Effector memory CD8-positive, alpha-beta T cell (primary cell): ENCODE measurements around the gene ZMIZ1.

ENCODE experiments used
- ATAC-seq: fragments of 150-1000 bp; cut with Tn5 transposase; replicated peaks from 2 replicates; pipeline ENCODE4 v1.10.0; 2021; ENCODE audit warnings: mild to moderate bottlenecking, moderate library complexity
- DNase-seq, 3 experiments: peaks; one replicate each; pipeline ENCODE4 v3.0.0; 2021
- H3K27ac Mint-ChIP-seq, 2 donors: one replicate each; pipeline ENCODE4 v1.8.0; 2022; ENCODE audit warnings: mild to moderate bottlenecking in 2 of 2, mixed read lengths in 2 of 2, moderate library complexity in 2 of 2
- H3K27me3 Mint-ChIP-seq, 2 donors: one replicate each; pipeline ENCODE4 v1.8.0; 2022; ENCODE audit warnings: mixed read lengths in 2 of 2
- H3K36me3 Mint-ChIP-seq: one replicate; pipeline ENCODE4 v1.8.0; 2022; ENCODE audit warnings: mild to moderate bottlenecking, moderate library complexity, mixed read lengths; ENCODE audit not compliant: insufficient read depth
- H3K4me1 Mint-ChIP-seq, 2 donors: one replicate each; pipeline ENCODE4 v1.8.0; 2022; ENCODE audit warnings: low read depth in 2 of 2, mixed read lengths in 2 of 2
- H3K4me3 Mint-ChIP-seq, 2 donors: one replicate each; pipeline ENCODE4 v1.8.0; 2022; ENCODE audit warnings: mild to moderate bottlenecking in 2 of 2, mixed read lengths in 2 of 2, moderate library complexity in 2 of 2
- H3K9me3 Mint-ChIP-seq, 2 donors: one replicate each; pipeline ENCODE4 v1.8.0; 2022; ENCODE audit warnings: mixed read lengths in 2 of 2

Gene ZMIZ1

GRCh38 chr10:79246606-79247275, 178.0 kb downstream of the ZMIZ1 start:
- DNase-seq (no peak), ATAC-seq (no peak)
- no peaks in the 10 kb centered on the region for H3K27me3 Mint-ChIP-seq
- H3K27ac Mint-ChIP-seq, result peak overlapping the region; percentile 71 to 78
- H3K9me3 Mint-ChIP-seq, result no peaks in the 10 kb centered on the region
- H3K4me3 Mint-ChIP-seq, result peak overlapping the region; percentile 31 to 49
- peaks cover 17% of the 10 kb centered on the region for H3K36me3 Mint-ChIP-seq
- H3K4me1 Mint-ChIP-seq, result peaks cover 68 to 73% of the 10 kb centered on the region in 2 donors

- no peak for DNase-seq
- H3K4me3 Mint-ChIP-seq, result peak overlapping the region; percentile 31 to 72
- no peaks in the 10 kb centered on the region for H3K9me3 Mint-ChIP-seq
- H3K27me3 Mint-ChIP-seq, result no peaks in the 10 kb centered on the region
- peaks cover 70 to 71% of the 10 kb centered on the region in 2 donors for H3K4me1 Mint-ChIP-seq
- ATAC-seq, result no peak
- peak overlapping the region; percentile 71 to 78 for H3K27ac Mint-ChIP-seq
- H3K36me3 Mint-ChIP-seq, result peaks cover 14% of the 10 kb centered on the region
Observed at GRCh38 chr10:79247373-79248137, 178.8 kb downstream of the ZMIZ1 start.

GRCh38 chr10:79248341-79249185, 179.8 kb downstream of the ZMIZ1 start:
- DNase-seq (no peak), ATAC-seq (no peak)
- H3K27ac Mint-ChIP-seq, result peak overlapping the region; percentile 71 to 78
- no peaks in the 10 kb centered on the region for H3K9me3 Mint-ChIP-seq
- peak overlapping the region; percentile 31 to 72 for H3K4me3 Mint-ChIP-seq
- peaks cover 72 to 77% of the 10 kb centered on the region in 2 donors for H3K4me1 Mint-ChIP-seq
- peaks cover 14% of the 10 kb centered on the region for H3K36me3 Mint-ChIP-seq
- no peaks in the 10 kb centered on the region for H3K27me3 Mint-ChIP-seq

GRCh38 chr10:79249186-79250121, 180.7 kb downstream of the ZMIZ1 start:
- H3K27ac Mint-ChIP-seq, result peak overlapping the region; percentile 50 to 77
- no peak for DNase-seq
- H3K27me3 Mint-ChIP-seq, result no peaks in the 10 kb centered on the region

GRCh38 chr10:79250259-79250658, 181.5 kb downstream of the ZMIZ1 start:
- Mint-ChIP-seq H3K27me3 (no peaks in the 10 kb centered on the region), H3K4me1 (peaks cover 57 to 69% of the 10 kb centered on the region in 2 donors), H3K4me3 (peak overlapping the region; percentile 47 to 70), H3K36me3 (peaks cover 6% of the 10 kb centered on the region), H3K9me3 (no peaks in the 10 kb centered on the region), H3K27ac (peak overlapping the region; percentile 50 to 77)
- ATAC-seq (peak; percentile 56), DNase-seq (no peak)

More at GRCh38 chr10:79249186-79250121, 180.7 kb downstream of the ZMIZ1 start:
- Mint-ChIP-seq H3K4me3 (peak overlapping the region; percentile 47 to 70), H3K4me1 (peaks cover 65 to 73% of the 10 kb centered on the region in 2 donors), H3K9me3 (no peaks in the 10 kb centered on the region), H3K36me3 (peaks cover 12% of the 10 kb centered on the region)
- ATAC-seq, result peak; percentile 23

GRCh38 chr10:79252450-79252849, 183.7 kb downstream of the ZMIZ1 start:
- Mint-ChIP-seq H3K4me1 (peaks cover 47 to 64% of the 10 kb centered on the region in 2 donors), H3K27ac (peak overlapping the region; percentile 71 to 77), H3K27me3 (no peaks in the 10 kb centered on the region), H3K4me3 (no peak overlapping the region), H3K9me3 (no peaks in the 10 kb centered on the region), H3K36me3 (peaks cover 6% of the 10 kb centered on the region)
- DNase-seq (no peak), ATAC-seq (no peak)

GRCh38 chr10:79252971-79253370, 184.2 kb downstream of the ZMIZ1 start:
- Mint-ChIP-seq H3K9me3 (no peaks in the 10 kb centered on the region), H3K27me3 (no peaks in the 10 kb centered on the region), H3K4me3 (no peak overlapping the region), H3K36me3 (peaks cover 6% of the 10 kb centered on the region), H3K27ac (peak overlapping the region in 1 of 2 donors; percentile 77), H3K4me1 (peaks cover 45 to 59% of the 10 kb centered on the region in 2 donors)
- DNase-seq, result no peak
- ATAC-seq, result no peak

- peaks cover 6% of the 10 kb centered on the region for H3K36me3 Mint-ChIP-seq
- no peaks in the 10 kb centered on the region for H3K27me3 Mint-ChIP-seq
- H3K4me1 Mint-ChIP-seq, result peaks cover 42 to 61% of the 10 kb centered on the region in 2 donors
- H3K4me3 Mint-ChIP-seq, result no peak overlapping the region
- DNase-seq, result no peak
- no peaks in the 10 kb centered on the region for H3K9me3 Mint-ChIP-seq
- peak overlapping the region in 1 of 2 donors; percentile 88 for H3K27ac Mint-ChIP-seq
- no peak for ATAC-seq
Observed at GRCh38 chr10:79253704-79254103, 184.9 kb downstream of the ZMIZ1 start.

- Mint-ChIP-seq H3K27me3 (no peaks in the 10 kb centered on the region), H3K4me3 (no peak overlapping the region), H3K36me3 (peaks cover 6% of the 10 kb centered on the region), H3K4me1 (peaks cover 46 to 60% of the 10 kb centered on the region in 2 donors), H3K27ac (peak overlapping the region in 1 of 2 donors; percentile 88), H3K9me3 (no peaks in the 10 kb centered on the region)
- ATAC-seq (no peak), DNase-seq (no peak)
Observed at GRCh38 chr10:79254333-79255006, 185.7 kb downstream of the ZMIZ1 start.

- ATAC-seq (no peak), DNase-seq (no peak)
- Mint-ChIP-seq H3K4me3 (no peak overlapping the region), H3K9me3 (no peaks in the 10 kb centered on the region), H3K36me3 (peaks cover 5% of the 10 kb centered on the region), H3K27me3 (no peaks in the 10 kb centered on the region), H3K4me1 (peaks cover 45 to 59% of the 10 kb centered on the region in 2 donors), H3K27ac (no peak overlapping the region)
Observed at GRCh38 chr10:79255007-79255507, 186.3 kb downstream of the ZMIZ1 start.

GRCh38 chr10:79256264-79256806, 187.6 kb downstream of the ZMIZ1 start:
- no peaks in the 10 kb centered on the region for H3K36me3 Mint-ChIP-seq
- DNase-seq, result no peak
- no peak for ATAC-seq
- no peak overlapping the region for H3K4me3 Mint-ChIP-seq
- no peaks in the 10 kb centered on the region for H3K9me3 Mint-ChIP-seq
- H3K27me3 Mint-ChIP-seq, result no peaks in the 10 kb centered on the region
- H3K4me1 Mint-ChIP-seq, result peaks cover 35 to 48% of the 10 kb centered on the region in 2 donors
- peak overlapping the region; percentile 29 to 39 for H3K27ac Mint-ChIP-seq

- H3K27me3 Mint-ChIP-seq, result no peaks in the 10 kb centered on the region
- H3K9me3 Mint-ChIP-seq, result no peaks in the 10 kb centered on the region
- no peak for ATAC-seq
- H3K36me3 Mint-ChIP-seq, result peaks cover 7% of the 10 kb centered on the region
- peak overlapping the region; percentile 60 to 75 for H3K27ac Mint-ChIP-seq
- peaks cover 31 to 45% of the 10 kb centered on the region in 2 donors for H3K4me1 Mint-ChIP-seq
- no peak overlapping the region for H3K4me3 Mint-ChIP-seq
- DNase-seq, result no peak
Observed at GRCh38 chr10:79258894-79259293, 190.1 kb downstream of the ZMIZ1 start.
